ENCODE results near the gene JAK1.

Gene JAK1

GRCh38 chr1:64839261-64839660, 127.1 kb downstream of the JAK1 start:
- TF ChIP-seq ZFX (IDR thresholded peaks at IDR 0.05; ENCODE audit: borderline replicate concordance): no peak
- no peak for TF ChIP-seq CTCF (IDR thresholded peaks at IDR 0.05)

GRCh38 chr1:64838486-64838885, 127.9 kb downstream of the JAK1 start:
- H3K27ac ChIP-seq: no peak overlapping the region
- TF ChIP-seq CTCF (IDR thresholded peaks at IDR 0.05) (no peak), ZFX (IDR thresholded peaks at IDR 0.05; ENCODE audit: borderline replicate concordance) (no peak)

More at GRCh38 chr1:64839261-64839660, 127.1 kb downstream of the JAK1 start:
- H3K27ac ChIP-seq: no peak overlapping the region

- TF ChIP-seq CTCF (IDR thresholded peaks at IDR 0.05) (no peak), ZFX (IDR thresholded peaks at IDR 0.05; ENCODE audit: borderline replicate concordance) (no peak)
- no peak overlapping the region for H3K27ac ChIP-seq
Measured at GRCh38 chr1:64836802-64837201, 129.5 kb downstream of the JAK1 start.

- no peak overlapping the region for H3K27ac ChIP-seq
- TF ChIP-seq CTCF (IDR thresholded peaks at IDR 0.05): no peak
- TF ChIP-seq ZFX (IDR thresholded peaks at IDR 0.05; ENCODE audit: borderline replicate concordance): no peak
Measured at GRCh38 chr1:64834734-64835133, 131.6 kb downstream of the JAK1 start.

GRCh38 chr1:64830030-64830651, 136.2 kb downstream of the JAK1 start:
- H3K27ac ChIP-seq: no peak overlapping the region
- TF ChIP-seq CTCF (IDR thresholded peaks at IDR 0.05) (no peak), ZFX (IDR thresholded peaks at IDR 0.05; ENCODE audit: borderline replicate concordance) (no peak)

GRCh38 chr1:64829411-64830029, 136.8 kb downstream of the JAK1 start:
- TF ChIP-seq ZFX (IDR thresholded peaks at IDR 0.05; ENCODE audit: borderline replicate concordance) (no peak), CTCF (IDR thresholded peaks at IDR 0.05) (no peak)
- no peak overlapping the region for H3K27ac ChIP-seq

GRCh38 chr1:64828829-64829228, 137.5 kb downstream of the JAK1 start:
- no peak for TF ChIP-seq ZFX (IDR thresholded peaks at IDR 0.05; ENCODE audit: borderline replicate concordance)
- TF ChIP-seq CTCF (IDR thresholded peaks at IDR 0.05): no peak
- H3K27ac ChIP-seq: no peak overlapping the region

Measured in 22Rv1 (cell line).